OCI-LY3 (cell line): ENCODE results near the gene TMEM147.

Source experiments
- CTCF ChIP-seq: fragments of 200-600, 300-600 bp; sonication (generic); IDR thresholded peaks from 2 replicates; pipeline ENCODE4 v1.5.1; 2014; ENCODE audit warnings: antibody characterized with exemption, low read length, low read depth
- EZH2phosphoT487 ChIP-seq: fragments of 200-600 bp; shearing (Covaris generic); IDR thresholded peaks from 2 replicates; pipeline ENCODE4 v1.6.1; 2018; ENCODE audit warnings: antibody characterized with exemption, mixed run types, low read depth

GRCh38 chr19:35560271-35560670, 14.8 kb downstream of the TMEM147 start:
- TF ChIP-seq CTCF (no peak), EZH2phosphoT487 (no peak)
